22Rv1 (cell line): Measurements from ENCODE around the gene ARHGAP27.

ENCODE experiments used
- ZFX ChIP-seq: fragments of 450-650 bp; IDR thresholded peaks from 2 replicates; pipeline ENCODE4 v1.6.1; 2017; ENCODE audit warnings: antibody characterized with exemption, borderline replicate concordance
- TF ChIP-seq, protein P1 (sequence below): fragments of 450-650 bp; IDR thresholded peaks from 2 replicates; pipeline ENCODE4 v1.5.1; 2017; ENCODE audit warnings: mild to moderate bottlenecking

- TF ChIP-seq, protein P1, sequence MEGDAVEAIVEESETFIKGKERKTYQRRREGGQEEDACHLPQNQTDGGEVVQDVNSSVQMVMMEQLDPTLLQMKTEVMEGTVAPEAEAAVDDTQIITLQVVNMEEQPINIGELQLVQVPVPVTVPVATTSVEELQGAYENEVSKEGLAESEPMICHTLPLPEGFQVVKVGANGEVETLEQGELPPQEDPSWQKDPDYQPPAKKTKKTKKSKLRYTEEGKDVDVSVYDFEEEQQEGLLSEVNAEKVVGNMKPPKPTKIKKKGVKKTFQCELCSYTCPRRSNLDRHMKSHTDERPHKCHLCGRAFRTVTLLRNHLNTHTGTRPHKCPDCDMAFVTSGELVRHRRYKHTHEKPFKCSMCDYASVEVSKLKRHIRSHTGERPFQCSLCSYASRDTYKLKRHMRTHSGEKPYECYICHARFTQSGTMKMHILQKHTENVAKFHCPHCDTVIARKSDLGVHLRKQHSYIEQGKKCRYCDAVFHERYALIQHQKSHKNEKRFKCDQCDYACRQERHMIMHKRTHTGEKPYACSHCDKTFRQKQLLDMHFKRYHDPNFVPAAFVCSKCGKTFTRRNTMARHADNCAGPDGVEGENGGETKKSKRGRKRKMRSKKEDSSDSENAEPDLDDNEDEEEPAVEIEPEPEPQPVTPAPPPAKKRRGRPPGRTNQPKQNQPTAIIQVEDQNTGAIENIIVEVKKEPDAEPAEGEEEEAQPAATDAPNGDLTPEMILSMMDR, result no peak
- TF ChIP-seq ZFX, result no peak
Measured at GRCh38 chr17:45397796-45398195, 34.9 kb downstream of the ARHGAP27 start.
